SK-N-SH (cell line): Measurements from ENCODE around the gene PEPD.

Experiments
- POLR2AphosphoS5 ChIP-seq: IDR thresholded peaks from 2 replicates; pipeline ENCODE4 v1.6.1; 2012; ENCODE audit warnings: low read depth, low read length
- RAD21 ChIP-seq: IDR thresholded peaks from 2 replicates; pipeline ENCODE4 v1.6.1; 2012; ENCODE audit warnings: mild to moderate bottlenecking, low read length
- RFX5 ChIP-seq: IDR thresholded peaks from 2 replicates; pipeline ENCODE4 v1.6.1; 2012; ENCODE audit warnings: mild to moderate bottlenecking, improper control_type of control experiment, low read length
- TCF12 ChIP-seq: IDR thresholded peaks from 2 replicates; pipeline ENCODE4 v1.4.0; 2012
- YY1 ChIP-seq: IDR thresholded peaks from 2 replicates; pipeline ENCODE4 v1.4.0; 2012; ENCODE audit warnings: low read depth, mild to moderate bottlenecking
- TF ChIP-seq, protein P1 (sequence below): fragments of 200-600 bp; sonication (generic); IDR thresholded peaks from 2 replicates; pipeline ENCODE4 v1.6.1; 2017; ENCODE audit warnings: antibody characterized with exemption, mild to moderate bottlenecking, moderate library complexity
- TF ChIP-seq, protein P2 (sequence below): IDR thresholded peaks from 2 replicates; pipeline ENCODE4 v1.6.1; 2012; ENCODE audit warnings: mild to moderate bottlenecking, low read depth, low read length, moderate library complexity
- TF ChIP-seq, protein P3 (sequence below): IDR thresholded peaks from 2 replicates; pipeline ENCODE4; 2012
- TF ChIP-seq, protein P4 (sequence below): IDR thresholded peaks from 2 replicates; pipeline ENCODE4 v1.4.0; 2012; ENCODE audit warnings: low read depth, borderline replicate concordance
- TF ChIP-seq, protein P5 (sequence below): IDR thresholded peaks from 2 replicates; pipeline ENCODE4 v1.4.0; 2012; ENCODE audit warnings: low read depth, borderline replicate concordance
- TF ChIP-seq, protein P6 (sequence below): fragments of 150-350 bp; IDR thresholded peaks from 2 replicates; pipeline ENCODE4 v1.6.1; 2017; ENCODE audit warnings: antibody characterized with exemption, low read length, low read depth, borderline replicate concordance

DNA sequence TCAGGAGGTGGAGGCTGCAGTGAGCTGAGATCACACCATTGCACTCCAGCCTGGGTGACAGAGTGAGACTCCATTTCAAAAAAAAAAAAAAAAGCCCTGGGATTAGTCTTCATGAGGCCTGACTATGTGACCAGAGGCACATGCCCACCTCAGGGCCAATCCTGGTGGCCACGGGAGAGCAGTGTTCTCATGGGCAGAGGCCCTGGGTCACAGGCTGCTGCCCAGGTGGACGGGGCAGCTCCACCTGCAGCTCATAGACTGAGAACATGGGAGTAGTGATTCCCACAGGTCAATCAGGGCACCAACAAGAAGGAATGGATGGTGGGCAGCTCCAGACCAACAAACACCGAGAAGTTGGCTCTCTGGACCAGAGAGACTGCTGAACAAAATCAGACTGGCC lies 26.1 kb upstream of the PEPD start:
- TF ChIP-seq POLR2AphosphoS5 (no peak), TCF12 (no peak), RAD21 (no peak), RFX5 (no peak), YY1 (no peak)
- TF ChIP-seq, protein P1, sequence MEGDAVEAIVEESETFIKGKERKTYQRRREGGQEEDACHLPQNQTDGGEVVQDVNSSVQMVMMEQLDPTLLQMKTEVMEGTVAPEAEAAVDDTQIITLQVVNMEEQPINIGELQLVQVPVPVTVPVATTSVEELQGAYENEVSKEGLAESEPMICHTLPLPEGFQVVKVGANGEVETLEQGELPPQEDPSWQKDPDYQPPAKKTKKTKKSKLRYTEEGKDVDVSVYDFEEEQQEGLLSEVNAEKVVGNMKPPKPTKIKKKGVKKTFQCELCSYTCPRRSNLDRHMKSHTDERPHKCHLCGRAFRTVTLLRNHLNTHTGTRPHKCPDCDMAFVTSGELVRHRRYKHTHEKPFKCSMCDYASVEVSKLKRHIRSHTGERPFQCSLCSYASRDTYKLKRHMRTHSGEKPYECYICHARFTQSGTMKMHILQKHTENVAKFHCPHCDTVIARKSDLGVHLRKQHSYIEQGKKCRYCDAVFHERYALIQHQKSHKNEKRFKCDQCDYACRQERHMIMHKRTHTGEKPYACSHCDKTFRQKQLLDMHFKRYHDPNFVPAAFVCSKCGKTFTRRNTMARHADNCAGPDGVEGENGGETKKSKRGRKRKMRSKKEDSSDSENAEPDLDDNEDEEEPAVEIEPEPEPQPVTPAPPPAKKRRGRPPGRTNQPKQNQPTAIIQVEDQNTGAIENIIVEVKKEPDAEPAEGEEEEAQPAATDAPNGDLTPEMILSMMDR, result no peak
- TF ChIP-seq, protein P2, sequence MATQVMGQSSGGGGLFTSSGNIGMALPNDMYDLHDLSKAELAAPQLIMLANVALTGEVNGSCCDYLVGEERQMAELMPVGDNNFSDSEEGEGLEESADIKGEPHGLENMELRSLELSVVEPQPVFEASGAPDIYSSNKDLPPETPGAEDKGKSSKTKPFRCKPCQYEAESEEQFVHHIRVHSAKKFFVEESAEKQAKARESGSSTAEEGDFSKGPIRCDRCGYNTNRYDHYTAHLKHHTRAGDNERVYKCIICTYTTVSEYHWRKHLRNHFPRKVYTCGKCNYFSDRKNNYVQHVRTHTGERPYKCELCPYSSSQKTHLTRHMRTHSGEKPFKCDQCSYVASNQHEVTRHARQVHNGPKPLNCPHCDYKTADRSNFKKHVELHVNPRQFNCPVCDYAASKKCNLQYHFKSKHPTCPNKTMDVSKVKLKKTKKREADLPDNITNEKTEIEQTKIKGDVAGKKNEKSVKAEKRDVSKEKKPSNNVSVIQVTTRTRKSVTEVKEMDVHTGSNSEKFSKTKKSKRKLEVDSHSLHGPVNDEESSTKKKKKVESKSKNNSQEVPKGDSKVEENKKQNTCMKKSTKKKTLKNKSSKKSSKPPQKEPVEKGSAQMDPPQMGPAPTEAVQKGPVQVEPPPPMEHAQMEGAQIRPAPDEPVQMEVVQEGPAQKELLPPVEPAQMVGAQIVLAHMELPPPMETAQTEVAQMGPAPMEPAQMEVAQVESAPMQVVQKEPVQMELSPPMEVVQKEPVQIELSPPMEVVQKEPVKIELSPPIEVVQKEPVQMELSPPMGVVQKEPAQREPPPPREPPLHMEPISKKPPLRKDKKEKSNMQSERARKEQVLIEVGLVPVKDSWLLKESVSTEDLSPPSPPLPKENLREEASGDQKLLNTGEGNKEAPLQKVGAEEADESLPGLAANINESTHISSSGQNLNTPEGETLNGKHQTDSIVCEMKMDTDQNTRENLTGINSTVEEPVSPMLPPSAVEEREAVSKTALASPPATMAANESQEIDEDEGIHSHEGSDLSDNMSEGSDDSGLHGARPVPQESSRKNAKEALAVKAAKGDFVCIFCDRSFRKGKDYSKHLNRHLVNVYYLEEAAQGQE, result no peak
- TF ChIP-seq, protein P3, sequence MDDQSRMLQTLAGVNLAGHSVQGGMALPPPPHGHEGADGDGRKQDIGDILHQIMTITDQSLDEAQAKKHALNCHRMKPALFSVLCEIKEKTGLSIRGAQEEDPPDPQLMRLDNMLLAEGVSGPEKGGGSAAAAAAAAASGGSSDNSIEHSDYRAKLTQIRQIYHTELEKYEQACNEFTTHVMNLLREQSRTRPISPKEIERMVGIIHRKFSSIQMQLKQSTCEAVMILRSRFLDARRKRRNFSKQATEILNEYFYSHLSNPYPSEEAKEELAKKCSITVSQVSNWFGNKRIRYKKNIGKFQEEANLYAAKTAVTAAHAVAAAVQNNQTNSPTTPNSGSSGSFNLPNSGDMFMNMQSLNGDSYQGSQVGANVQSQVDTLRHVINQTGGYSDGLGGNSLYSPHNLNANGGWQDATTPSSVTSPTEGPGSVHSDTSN, result no peak
- TF ChIP-seq, protein P4, sequence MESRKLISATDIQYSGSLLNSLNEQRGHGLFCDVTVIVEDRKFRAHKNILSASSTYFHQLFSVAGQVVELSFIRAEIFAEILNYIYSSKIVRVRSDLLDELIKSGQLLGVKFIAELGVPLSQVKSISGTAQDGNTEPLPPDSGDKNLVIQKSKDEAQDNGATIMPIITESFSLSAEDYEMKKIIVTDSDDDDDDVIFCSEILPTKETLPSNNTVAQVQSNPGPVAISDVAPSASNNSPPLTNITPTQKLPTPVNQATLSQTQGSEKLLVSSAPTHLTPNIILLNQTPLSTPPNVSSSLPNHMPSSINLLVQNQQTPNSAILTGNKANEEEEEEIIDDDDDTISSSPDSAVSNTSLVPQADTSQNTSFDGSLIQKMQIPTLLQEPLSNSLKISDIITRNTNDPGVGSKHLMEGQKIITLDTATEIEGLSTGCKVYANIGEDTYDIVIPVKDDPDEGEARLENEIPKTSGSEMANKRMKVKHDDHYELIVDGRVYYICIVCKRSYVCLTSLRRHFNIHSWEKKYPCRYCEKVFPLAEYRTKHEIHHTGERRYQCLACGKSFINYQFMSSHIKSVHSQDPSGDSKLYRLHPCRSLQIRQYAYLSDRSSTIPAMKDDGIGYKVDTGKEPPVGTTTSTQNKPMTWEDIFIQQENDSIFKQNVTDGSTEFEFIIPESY, result no peak
- TF ChIP-seq, protein P5, sequence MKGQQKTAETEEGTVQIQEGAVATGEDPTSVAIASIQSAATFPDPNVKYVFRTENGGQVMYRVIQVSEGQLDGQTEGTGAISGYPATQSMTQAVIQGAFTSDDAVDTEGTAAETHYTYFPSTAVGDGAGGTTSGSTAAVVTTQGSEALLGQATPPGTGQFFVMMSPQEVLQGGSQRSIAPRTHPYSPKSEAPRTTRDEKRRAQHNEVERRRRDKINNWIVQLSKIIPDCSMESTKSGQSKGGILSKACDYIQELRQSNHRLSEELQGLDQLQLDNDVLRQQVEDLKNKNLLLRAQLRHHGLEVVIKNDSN, result no peak
- TF ChIP-seq, protein P6, sequence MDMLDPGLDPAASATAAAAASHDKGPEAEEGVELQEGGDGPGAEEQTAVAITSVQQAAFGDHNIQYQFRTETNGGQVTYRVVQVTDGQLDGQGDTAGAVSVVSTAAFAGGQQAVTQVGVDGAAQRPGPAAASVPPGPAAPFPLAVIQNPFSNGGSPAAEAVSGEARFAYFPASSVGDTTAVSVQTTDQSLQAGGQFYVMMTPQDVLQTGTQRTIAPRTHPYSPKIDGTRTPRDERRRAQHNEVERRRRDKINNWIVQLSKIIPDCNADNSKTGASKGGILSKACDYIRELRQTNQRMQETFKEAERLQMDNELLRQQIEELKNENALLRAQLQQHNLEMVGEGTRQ, result no peak
